ENCODE data around the gene NKAIN2.

- no peak for TF ChIP-seq CTCF (IDR thresholded peaks at IDR 0.05; ENCODE audit: extremely low read depth in 1 of 2, insufficient read depth in 1 of 2, low read depth in 1 of 2, low read length in 2 of 2)
- TF ChIP-seq FOS (IDR thresholded peaks at IDR 0.05; ENCODE audit: borderline replicate concordance, insufficient read depth, low read length): no peak
- no peak for TF ChIP-seq EZH2 (IDR thresholded peaks at IDR 0.05; ENCODE audit: borderline replicate concordance, low read depth, low read length, severe bottlenecking)
- no peak for TF ChIP-seq POLR2A (IDR thresholded peaks at IDR 0.05; ENCODE audit: low read depth, low read length)
- no peak for TF ChIP-seq MYC (IDR thresholded peaks at IDR 0.05; ENCODE audit: low read depth, low read length)
- TF ChIP-seq JUN (IDR thresholded peaks at IDR 0.05; ENCODE audit: borderline replicate concordance, insufficient read depth, insufficient read length, low read depth): no peak
- no peak for TF ChIP-seq POLR2AphosphoS5 (IDR thresholded peaks at IDR 0.05; ENCODE audit: insufficient read depth, low read depth, low read length)
- no peak for TF ChIP-seq MAX (IDR thresholded peaks at IDR 0.05; ENCODE audit: insufficient read depth, insufficient read length)
Observed at GRCh38 chr6:123888771-123889513, 85.3 kb downstream of the NKAIN2 start.
